ENCODE measurements around the gene SLC46A2.

DNA sequence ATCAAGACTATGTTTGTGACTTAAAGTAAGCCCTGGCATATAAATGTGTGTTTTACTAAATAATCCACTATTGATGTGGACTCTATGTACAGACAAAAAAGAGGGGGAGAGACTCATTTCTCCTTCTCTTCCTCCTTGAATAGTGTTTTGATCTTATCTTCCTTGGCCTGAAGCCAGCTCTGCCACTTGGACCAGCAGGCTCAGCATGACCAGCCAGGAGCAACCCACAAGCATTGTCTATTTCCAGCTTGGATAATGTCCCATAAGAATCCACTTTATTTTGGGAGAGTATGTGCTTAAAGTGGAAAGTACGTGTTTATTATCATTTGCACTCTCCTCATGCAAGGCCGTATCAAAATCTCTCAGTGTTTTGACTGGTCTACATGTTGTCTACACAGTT, 23.8 kb upstream of the SLC46A2 start:
- TF ChIP-seq, protein P1, sequence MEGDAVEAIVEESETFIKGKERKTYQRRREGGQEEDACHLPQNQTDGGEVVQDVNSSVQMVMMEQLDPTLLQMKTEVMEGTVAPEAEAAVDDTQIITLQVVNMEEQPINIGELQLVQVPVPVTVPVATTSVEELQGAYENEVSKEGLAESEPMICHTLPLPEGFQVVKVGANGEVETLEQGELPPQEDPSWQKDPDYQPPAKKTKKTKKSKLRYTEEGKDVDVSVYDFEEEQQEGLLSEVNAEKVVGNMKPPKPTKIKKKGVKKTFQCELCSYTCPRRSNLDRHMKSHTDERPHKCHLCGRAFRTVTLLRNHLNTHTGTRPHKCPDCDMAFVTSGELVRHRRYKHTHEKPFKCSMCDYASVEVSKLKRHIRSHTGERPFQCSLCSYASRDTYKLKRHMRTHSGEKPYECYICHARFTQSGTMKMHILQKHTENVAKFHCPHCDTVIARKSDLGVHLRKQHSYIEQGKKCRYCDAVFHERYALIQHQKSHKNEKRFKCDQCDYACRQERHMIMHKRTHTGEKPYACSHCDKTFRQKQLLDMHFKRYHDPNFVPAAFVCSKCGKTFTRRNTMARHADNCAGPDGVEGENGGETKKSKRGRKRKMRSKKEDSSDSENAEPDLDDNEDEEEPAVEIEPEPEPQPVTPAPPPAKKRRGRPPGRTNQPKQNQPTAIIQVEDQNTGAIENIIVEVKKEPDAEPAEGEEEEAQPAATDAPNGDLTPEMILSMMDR (IDR thresholded peaks at IDR 0.05) = no peak
- no peak for TF ChIP-seq POLR2A (IDR thresholded peaks at IDR 0.05; ENCODE audit: low read depth)
